ENCODE results near the gene PAOX.
"Not testable (repeated sequence)": the region's sequence is repeated elsewhere in the genome, so short reads cannot be mapped to it uniquely, and the experiment has no call there.

PAOX gene

GRCh38 chr10:133412381-133412711 lies 33.3 kb downstream of the PAOX start:
- no peak overlapping the region for H3K9ac ChIP-seq (ENCODE audit: low read depth, low read length, poor library complexity, severe bottlenecking)
- H3F3A ChIP-seq (ENCODE audit: low read depth) = no peaks in the 10 kb centered on the region
- H3K27me3 ChIP-seq (ENCODE audit: insufficient read depth, low read length, poor library complexity, severe bottlenecking) = no peaks in the 10 kb centered on the region
- H3K9me2 ChIP-seq (replicated peaks; ENCODE audit: low read depth, low read length) = no peaks in the 10 kb centered on the region
- peaks cover 28% of the 10 kb centered on the region for H3K9me3 ChIP-seq (ENCODE audit: insufficient read depth, low read depth, low read length)
- H3K4me2 ChIP-seq (ENCODE audit: low read depth, low read length, poor library complexity, severe bottlenecking) = no peak overlapping the region
- H3K79me2 ChIP-seq (ENCODE audit: insufficient read depth, low read length) = peaks cover 33% of the 10 kb centered on the region
- H3K4me1 ChIP-seq (ENCODE audit: insufficient read depth, low read length, poor library complexity, severe bottlenecking) = no peaks in the 10 kb centered on the region
- peaks cover 58% of the 10 kb centered on the region for H3K36me3 ChIP-seq (ENCODE audit: insufficient read depth, low read length)
- no peaks in the 10 kb centered on the region for H4K20me1 ChIP-seq (ENCODE audit: insufficient read depth, low read length, poor library complexity, severe bottlenecking)
- no peak overlapping the region for H2AFZ ChIP-seq (ENCODE audit: low read length)
- H3K4me3 ChIP-seq (ENCODE audit: low read length, poor library complexity, severe bottlenecking) = no peak overlapping the region
- TF ChIP-seq EZH2phosphoT487 (IDR thresholded peaks at IDR 0.05; ENCODE audit: borderline replicate concordance) = no peak
- no peak for TF ChIP-seq CTCF (conservative IDR thresholded peaks at IDR 0.05; ENCODE audit: low read length)

- not testable (repeated sequence) for H3K27me3 ChIP-seq (ENCODE audit: insufficient read depth, low read length, poor library complexity, severe bottlenecking); H3K4me3 ChIP-seq (ENCODE audit: low read length, poor library complexity, severe bottlenecking); H2AFZ ChIP-seq (ENCODE audit: low read length); H3K4me1 ChIP-seq (ENCODE audit: insufficient read depth, low read length, poor library complexity, severe bottlenecking); H3K9me2 ChIP-seq (replicated peaks; ENCODE audit: low read depth, low read length); H3F3A ChIP-seq (ENCODE audit: low read depth); H4K20me1 ChIP-seq (ENCODE audit: insufficient read depth, low read length, poor library complexity, severe bottlenecking); H3K9ac ChIP-seq (ENCODE audit: low read depth, low read length, poor library complexity, severe bottlenecking); H3K4me2 ChIP-seq (ENCODE audit: low read depth, low read length, poor library complexity, severe bottlenecking)
- peaks cover 52% of the 10 kb centered on the region for H3K36me3 ChIP-seq (ENCODE audit: insufficient read depth, low read length)
- peaks cover 16% of the 10 kb centered on the region; the same call in 1 of the 2 replicates for H3K79me2 ChIP-seq (ENCODE audit: insufficient read depth, low read length)
- peaks cover 28% of the 10 kb centered on the region for H3K9me3 ChIP-seq (ENCODE audit: insufficient read depth, low read depth, low read length)
These were observed 35.3 kb downstream of the PAOX start for GRCh38 chr10:133414401-133414800.

- no peak overlapping the region for H3K4me2 ChIP-seq (ENCODE audit: low read depth, low read length, poor library complexity, severe bottlenecking)
- H3K79me2 ChIP-seq (ENCODE audit: insufficient read depth, low read length) = peaks cover 10% of the 10 kb centered on the region; the same call in 1 of the 2 replicates
- H3K9me2 ChIP-seq (replicated peaks; ENCODE audit: low read depth, low read length) = no peaks in the 10 kb centered on the region
- no peaks in the 10 kb centered on the region for H3K27me3 ChIP-seq (ENCODE audit: insufficient read depth, low read length, poor library complexity, severe bottlenecking)
- H3K9ac ChIP-seq (ENCODE audit: low read depth, low read length, poor library complexity, severe bottlenecking) = no peak overlapping the region
- H2AFZ ChIP-seq (ENCODE audit: low read length) = no peak overlapping the region
- no peaks in the 10 kb centered on the region for H3K4me1 ChIP-seq (ENCODE audit: insufficient read depth, low read length, poor library complexity, severe bottlenecking)
- no peak overlapping the region for H3K4me3 ChIP-seq (ENCODE audit: low read length, poor library complexity, severe bottlenecking)
- TF ChIP-seq EZH2phosphoT487 (IDR thresholded peaks at IDR 0.05; ENCODE audit: borderline replicate concordance) = no peak
- TF ChIP-seq CTCF (conservative IDR thresholded peaks at IDR 0.05; ENCODE audit: low read length) = no peak
- H3K9me3 ChIP-seq (ENCODE audit: insufficient read depth, low read depth, low read length) = peaks cover 22% of the 10 kb centered on the region
- no peaks in the 10 kb centered on the region for H4K20me1 ChIP-seq (ENCODE audit: insufficient read depth, low read length, poor library complexity, severe bottlenecking)
- H3K36me3 ChIP-seq (ENCODE audit: insufficient read depth, low read length) = peaks cover 43% of the 10 kb centered on the region
- H3F3A ChIP-seq (ENCODE audit: low read depth) = no peaks in the 10 kb centered on the region
These were observed 36.7 kb downstream of the PAOX start for GRCh38 chr10:133415752-133416151.

GRCh38 chr10:133418289-133418993 lies 39.4 kb downstream of the PAOX start:
- H3K27me3 ChIP-seq (ENCODE audit: insufficient read depth, low read length, poor library complexity, severe bottlenecking) = no peaks in the 10 kb centered on the region
- H2AFZ ChIP-seq (ENCODE audit: low read length) = no peak overlapping the region
- H3K79me2 ChIP-seq (ENCODE audit: insufficient read depth, low read length) = no peaks in the 10 kb centered on the region
- H3K9me3 ChIP-seq (ENCODE audit: insufficient read depth, low read depth, low read length) = no peaks in the 10 kb centered on the region
- H3K4me3 ChIP-seq (ENCODE audit: low read length, poor library complexity, severe bottlenecking) = no peak overlapping the region
- H3K4me2 ChIP-seq (ENCODE audit: low read depth, low read length, poor library complexity, severe bottlenecking) = no peak overlapping the region
- H3K9me2 ChIP-seq (replicated peaks; ENCODE audit: low read depth, low read length) = no peaks in the 10 kb centered on the region
- no peaks in the 10 kb centered on the region for H4K20me1 ChIP-seq (ENCODE audit: insufficient read depth, low read length, poor library complexity, severe bottlenecking)
- no peaks in the 10 kb centered on the region for H3K4me1 ChIP-seq (ENCODE audit: insufficient read depth, low read length, poor library complexity, severe bottlenecking)
- no peak overlapping the region for H3K9ac ChIP-seq (ENCODE audit: low read depth, low read length, poor library complexity, severe bottlenecking)
- TF ChIP-seq EZH2phosphoT487 (IDR thresholded peaks at IDR 0.05; ENCODE audit: borderline replicate concordance) (no peak), CTCF (conservative IDR thresholded peaks at IDR 0.05; ENCODE audit: low read length) (no peak)
- H3F3A ChIP-seq (ENCODE audit: low read depth) = no peaks in the 10 kb centered on the region
- H3K36me3 ChIP-seq (ENCODE audit: insufficient read depth, low read length) = peaks cover 19% of the 10 kb centered on the region; the same call in 1 of the 2 replicates

All from Loucy (cell line).